Measurements from ENCODE around the gene USP9Y.

- TF ChIP-seq POLR2AphosphoS5 (IDR thresholded peaks at IDR 0.05) (no peak), CTCF (IDR thresholded peaks at IDR 0.05) (no peak), EP300 (IDR thresholded peaks at IDR 0.05) (no peak)
Observed at GRCh38 chrY:12749293-12749692, 48.3 kb downstream of the USP9Y start.

All from stomach (tissue), 4 donors.